Measurements from ENCODE around the gene MYO1H.
"Not testable (repeated sequence)": the region's sequence is repeated elsewhere in the genome, so short reads cannot be mapped to it uniquely, and the experiment has no call there.

The MYO1H gene

DNA sequence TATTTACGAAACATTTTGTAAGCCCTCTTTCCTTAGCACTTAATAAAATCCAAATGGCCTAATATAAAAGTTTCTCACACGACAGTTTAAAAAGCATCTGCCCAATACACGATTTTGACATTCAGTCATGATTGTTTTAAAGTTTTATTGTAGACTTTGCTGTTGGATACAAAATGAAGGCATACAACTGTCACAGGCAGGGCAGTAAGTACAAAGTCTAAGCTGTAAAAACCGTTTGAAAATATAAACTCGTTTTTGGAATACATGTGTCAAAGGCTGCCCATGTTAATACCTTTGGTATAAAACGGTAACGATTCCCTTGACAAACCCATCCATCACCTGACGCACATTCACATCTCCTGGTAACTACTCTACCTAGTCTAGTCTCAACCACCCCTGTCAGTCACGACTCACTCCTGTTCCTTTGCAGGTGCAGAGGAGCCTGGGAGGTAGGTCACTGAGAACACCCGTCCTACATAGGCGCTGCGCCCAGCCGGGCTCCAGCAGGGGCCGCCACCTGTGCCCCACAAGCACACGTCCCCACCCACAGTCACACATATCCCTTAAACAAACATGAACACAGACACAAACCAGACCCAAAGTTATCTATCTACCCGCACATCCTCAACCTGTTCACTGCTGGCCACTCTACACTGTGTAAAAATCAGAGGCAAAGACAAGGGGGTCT, 102.3 kb downstream of the MYO1H start:
- DNase-seq = no peak

- no peak for DNase-seq
These were observed 103.3 kb downstream of the MYO1H start for GRCh38 chr12:109450980-109451379.

GRCh38 chr12:109451400-109451799, 103.7 kb downstream of the MYO1H start:
- DNase-seq = no peak

- no peak for DNase-seq
These were observed 104.8 kb downstream of the MYO1H start for GRCh38 chr12:109452489-109452888.

GRCh38 chr12:109455706-109456105, 108.0 kb downstream of the MYO1H start:
- DNase-seq = no peak

DNA sequence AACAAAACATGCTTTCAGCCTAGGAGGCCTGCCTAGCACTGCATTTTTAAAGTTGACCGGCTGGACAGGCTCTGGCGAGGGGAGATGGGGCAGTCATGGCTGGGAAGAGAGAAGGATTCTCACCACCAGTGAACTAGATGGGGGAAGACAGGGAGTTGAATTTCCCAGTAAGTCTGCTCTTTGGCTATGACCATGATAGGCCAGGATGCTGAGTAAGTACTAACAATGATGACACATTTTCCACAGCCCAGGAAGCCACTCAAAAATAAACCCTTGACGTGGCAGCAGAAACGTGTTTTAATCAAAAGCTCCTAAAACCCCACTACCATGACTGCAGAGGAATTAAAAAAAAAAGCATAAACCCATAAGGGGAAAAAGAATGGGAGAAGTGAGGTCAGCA, 110.4 kb downstream of the MYO1H start:
- DNase-seq = no peak

GRCh38 chr12:109458771-109459208, 111.1 kb downstream of the MYO1H start:
- DNase-seq = no peak

- no peak for DNase-seq
These were observed 111.5 kb downstream of the MYO1H start for GRCh38 chr12:109459247-109459646.

GRCh38 chr12:109460538-109460937, 112.8 kb downstream of the MYO1H start:
- DNase-seq = no peak

DNA sequence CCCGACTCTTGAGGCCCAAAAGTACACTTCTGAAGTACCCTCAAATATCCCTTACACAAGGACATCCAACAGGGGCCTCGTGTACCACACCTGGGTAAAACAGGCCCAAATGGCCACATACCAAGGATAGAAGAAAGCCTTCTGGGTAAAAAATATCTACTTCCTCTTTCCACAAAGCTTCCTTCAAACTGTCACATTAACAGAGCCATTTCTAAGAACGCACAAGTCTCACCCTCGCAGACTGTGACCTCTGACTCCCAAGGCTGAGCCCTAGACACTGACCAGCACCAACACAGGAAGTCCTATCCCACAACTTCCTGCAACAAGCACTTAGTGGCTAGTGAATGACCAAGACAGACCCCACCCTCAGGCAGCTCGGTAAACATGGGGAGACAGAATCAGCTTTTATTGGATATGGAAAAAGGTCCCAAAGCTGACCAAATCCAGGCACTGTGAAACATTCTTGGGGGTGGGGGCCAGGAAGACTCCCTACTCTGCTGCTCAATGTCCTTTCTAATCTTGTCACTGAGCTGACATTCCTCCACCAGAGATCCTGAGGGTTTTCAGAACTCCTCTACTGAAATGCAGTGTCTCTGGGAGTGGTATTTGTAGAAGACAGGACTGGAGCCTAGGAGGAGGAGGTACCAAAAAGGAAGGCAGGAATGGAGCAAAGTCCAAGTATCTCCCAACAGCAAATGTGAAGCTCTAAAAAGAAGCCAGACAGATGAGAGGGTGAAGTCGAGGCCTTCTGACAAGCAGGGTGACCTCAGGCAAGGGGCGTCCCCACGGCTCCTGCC, 113.5 kb downstream of the MYO1H start:
- DNase-seq = no peak

GRCh38 chr12:109461846-109462756, 114.4 kb downstream of the MYO1H start:
- no peak for DNase-seq

GRCh38 chr12:109462868-109463692, 115.4 kb downstream of the MYO1H start:
- no peak for DNase-seq

GRCh38 chr12:109463756-109464155, 116.1 kb downstream of the MYO1H start:
- no peak for DNase-seq

DNA sequence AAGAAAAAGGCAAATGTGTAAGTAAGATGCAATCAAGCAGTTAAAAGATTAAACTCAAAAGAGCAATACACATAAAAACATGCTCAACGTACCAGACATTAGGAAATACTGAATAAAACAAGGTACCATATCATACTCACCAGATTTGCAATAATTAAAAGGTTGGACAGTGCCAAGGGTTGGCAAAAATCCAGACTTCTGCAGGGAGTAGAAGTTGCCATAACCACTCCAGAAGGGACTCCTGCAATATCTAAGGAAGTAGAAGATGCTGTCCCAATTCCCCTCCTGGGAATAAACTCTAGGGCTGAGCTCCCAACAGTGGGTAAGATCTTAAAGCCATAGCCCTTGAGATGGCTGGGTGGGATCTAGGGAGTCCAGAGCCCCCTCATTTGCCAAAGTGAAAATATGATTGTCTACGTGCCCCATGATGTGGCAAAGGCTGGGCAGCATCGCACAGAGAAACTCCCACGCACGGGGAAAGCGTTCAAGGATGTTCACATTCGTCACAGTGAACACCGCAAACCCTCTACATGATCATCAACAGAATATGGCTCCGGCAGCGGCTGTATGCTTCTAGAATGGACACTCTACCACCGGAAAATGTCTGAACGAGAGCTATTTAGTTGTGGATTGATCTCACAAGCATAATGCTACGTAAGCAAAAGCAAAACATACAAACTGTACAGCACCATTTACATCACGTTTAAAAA, 117.1 kb downstream of the MYO1H start:
- no peak for DNase-seq

GRCh38 chr12:109466305-109466704, 118.6 kb downstream of the MYO1H start:
- no peak for DNase-seq

DNA sequence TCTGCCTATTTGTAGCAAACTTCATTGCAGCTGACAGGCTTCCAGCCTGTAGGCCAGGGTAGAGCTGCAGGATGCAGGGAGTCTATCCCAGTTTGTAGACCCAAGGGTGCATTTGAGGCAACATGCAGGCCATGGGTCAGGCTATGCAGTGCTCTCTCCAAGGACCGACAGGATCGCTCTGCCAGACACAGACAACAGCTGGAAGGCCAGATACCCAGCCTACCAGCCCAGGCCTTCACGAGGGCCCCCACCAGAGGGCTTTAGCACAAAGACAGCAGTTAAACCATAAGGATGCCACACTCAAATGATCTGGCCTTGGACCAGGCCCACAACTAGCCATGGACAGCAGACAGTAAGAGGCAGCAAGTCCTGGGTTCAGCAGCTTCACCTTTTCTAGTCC, 119.1 kb downstream of the MYO1H start:
- DNase-seq = no peak

DNA sequence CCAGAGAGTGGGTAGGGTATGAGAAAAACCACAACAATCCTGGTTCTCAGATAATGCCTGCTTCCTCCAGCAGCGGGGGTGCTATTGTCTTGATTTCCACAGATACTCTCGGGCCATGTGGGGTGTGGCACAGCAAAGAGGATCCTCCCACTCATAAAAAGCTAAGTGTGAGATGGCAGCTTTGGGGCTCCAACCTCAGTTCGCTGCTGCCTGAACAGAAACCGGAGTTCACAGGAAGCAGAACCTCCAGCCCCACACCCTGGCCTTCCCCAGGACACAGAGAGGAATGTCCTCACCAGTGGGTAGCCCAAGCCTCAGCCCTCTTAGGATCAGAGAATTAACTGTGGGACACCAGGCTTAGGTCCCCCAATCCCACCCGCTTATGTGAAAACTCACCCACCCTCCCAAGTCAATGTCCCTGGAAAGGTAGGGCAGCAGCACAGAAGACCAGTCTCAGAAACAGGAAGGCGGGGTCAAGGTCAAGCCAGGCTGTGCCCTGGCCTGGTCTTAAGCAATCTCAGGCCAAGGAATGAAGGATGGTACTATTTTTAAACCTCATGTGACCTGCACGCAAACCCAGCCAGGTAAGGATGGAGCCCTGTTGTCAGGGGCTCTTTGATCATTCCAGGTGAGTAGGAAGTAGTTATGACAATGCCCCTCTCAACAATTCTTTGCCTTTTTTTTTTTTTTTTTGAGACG, 120.4 kb downstream of the MYO1H start:
- no peak for DNase-seq

GRCh38 chr12:109469517-109469916, 121.8 kb downstream of the MYO1H start:
- no peak for DNase-seq

GRCh38 chr12:109473006-109473405, 125.3 kb downstream of the MYO1H start:
- DNase-seq = no peak

- DNase-seq = not testable (repeated sequence)
These were observed 126.0 kb downstream of the MYO1H start for GRCh38 chr12:109473526-109474270.
